CD4-positive, alpha-beta T cell (primary cell): ENCODE results near the gene DIAPH2. TPM values are rescaled to one million over a fixed set of nuclear protein-coding genes. Genes with fewer than 3 reads are reported as not detected.

Experiments
- ATAC-seq: fragments of 200-7000 bp; cut with Tn5 transposase; one replicate; pipeline ENCODE4 v1.10.0; 2022; ENCODE audit warnings: mild to moderate bottlenecking; ENCODE audit not compliant: poor library complexity
- CTCF ChIA-PET: fragments of 350-600 bp; sonication (Branson Sonifier 250); formaldehyde crosslinking; loops from one replicate; lab custom pipeline; 2021; ENCODE audit warnings: antibody characterized with exemption, inconsistent platforms; lab: Charles Lee
- POLR2A ChIA-PET: fragments of 350-600 bp; sonication (Branson Sonifier 250); formaldehyde crosslinking; loops from one replicate; lab custom pipeline; 2021; ENCODE audit warnings: antibody characterized with exemption, inconsistent platforms; lab: Charles Lee
- DNase-seq, 14 experiments: peaks; one replicate each; pipeline ENCODE4 v3.0.0-alpha.2; 2013 to 2020; ENCODE audit warnings: mixed read lengths in 2 of 14
- H3K27ac ChIP-seq, 2 donors: one replicate each; pipeline versions ENCODE4 v1.5.1 to v1.7.0; 2013; ENCODE audit warnings: low read length in 2 of 2, low read depth in 1 of 2, mild to moderate bottlenecking in 1 of 2
- H3K27me3 ChIP-seq, 2 experiments: 1 replicate in 1 of 2; 2 replicates in 1 of 2; pipeline versions ENCODE4 v1.6.1 to v1.7.0; 2013; ENCODE audit warnings: low read length in 2 of 2, control low read depth in 1 of 2, mild to moderate bottlenecking in 1 of 2, moderate library complexity in 1 of 2; ENCODE audit not compliant: insufficient read depth in 2 of 2, control insufficient read depth in 1 of 2
- H3K36me3 ChIP-seq: one replicate; pipeline ENCODE4 v1.6.1; 2013; ENCODE audit warnings: low read length, control low read depth; ENCODE audit not compliant: insufficient read depth
- H3K4me1 ChIP-seq: one replicate; pipeline ENCODE4 v1.6.1; 2013; ENCODE audit warnings: low read length, control low read depth; ENCODE audit not compliant: insufficient read depth
- H3K4me3 ChIP-seq: one replicate; pipeline ENCODE4 v1.5.1; 2013; ENCODE audit warnings: mild to moderate bottlenecking, low read length, moderate library complexity
- H3K9me3 ChIP-seq, 2 experiments: 1 replicate in 1 of 2; 2 replicates in 1 of 2; pipeline versions ENCODE4 v1.6.1 to v1.7.0; 2013; ENCODE audit warnings: low read length in 2 of 2, mild to moderate bottlenecking in 2 of 2, control low read depth in 1 of 2, moderate library complexity in 1 of 2; ENCODE audit not compliant: control insufficient read depth in 1 of 2, insufficient read depth in 1 of 2
- H3K27ac Mint-ChIP-seq: one replicate; pipeline ENCODE4 v1.8.0; 2020; ENCODE audit warnings: mixed read lengths
- H3K27me3 Mint-ChIP-seq: one replicate; pipeline ENCODE4 v1.8.0; 2021; ENCODE audit warnings: mixed read lengths
- H3K36me3 Mint-ChIP-seq: one replicate; pipeline ENCODE4 v1.8.0; 2021; ENCODE audit warnings: low read depth, mixed read lengths
- H3K4me1 Mint-ChIP-seq: one replicate; pipeline ENCODE4 v1.8.0; 2021; ENCODE audit warnings: low read depth, mixed read lengths
- H3K4me3 Mint-ChIP-seq: one replicate; pipeline ENCODE4 v1.8.0; 2020; ENCODE audit warnings: mild to moderate bottlenecking, mixed read lengths
- H3K9me3 Mint-ChIP-seq: one replicate; pipeline ENCODE4 v1.8.0; 2020; ENCODE audit warnings: mixed read lengths
- intact Hi-C, 2 experiments: fragments of 100-400 bp; cut with DNase I in 1 of 2; cut with micrococcal nuclease in 1 of 2; formaldehyde crosslinking; loops; one replicate each; pipeline versions ENCODE4 v1.15.1 to v1.9.0; 2023 to 2025; cut with DNase I, micrococcal nuclease
- total RNA-seq, 174 experiments: library from RNA in 2 of 174; stranded (reverse) in 2 of 174; gene quantifications; one replicate each; pipeline ENCODE4 v1.2.3 and lab custom pipeline; 2021 to 2026
- TF ChIP-seq, protein P1 (sequence below): fragments of 200-600 bp; IDR thresholded peaks from one replicate; pipeline ENCODE4 v1.8.0; 2022; ENCODE audit warnings: antibody characterized with exemption, mild to moderate bottlenecking

The DIAPH2 gene
- total RNA-seq, 2 experiments from 2014 or later, result 11.4 to 11.7 TPM

DNA sequence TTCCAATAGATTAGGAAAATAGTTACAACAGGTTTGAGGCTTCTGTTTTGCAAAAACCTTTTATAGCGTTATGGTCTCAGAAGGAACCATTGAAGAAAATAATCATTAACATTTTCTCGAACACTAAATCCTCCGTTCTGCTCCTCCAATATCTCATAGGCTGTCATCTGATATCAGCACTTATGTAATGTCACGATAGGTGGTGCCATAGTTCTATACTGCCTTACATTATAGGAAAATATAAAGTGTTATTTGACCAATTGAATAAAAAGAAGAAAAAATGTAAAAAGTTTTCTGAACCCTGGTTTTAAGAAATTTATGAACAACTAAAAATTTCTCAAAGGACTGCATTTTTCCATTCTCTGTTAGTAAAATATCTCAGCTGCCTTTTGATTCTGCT, 490.5 kb downstream of the DIAPH2 start:
- Mint-ChIP-seq H3K36me3 (peaks cover 9% of the 10 kb centered on the region), H3K9me3 (no peaks in the 10 kb centered on the region), H3K4me1 (no peaks in the 10 kb centered on the region), H3K27me3 (no peaks in the 10 kb centered on the region), H3K4me3 (no peak overlapping the region), H3K27ac (no peak overlapping the region)
- Histone ChIP-seq H3K4me1 (no peaks in the 10 kb centered on the region), H3K27ac (no peak overlapping the region), H3K36me3 (no peaks in the 10 kb centered on the region), H3K27me3 (no peaks in the 10 kb centered on the region), H3K9me3 (no peaks in the 10 kb centered on the region), H3K4me3 (no peak overlapping the region)
- TF ChIP-seq, protein P1, sequence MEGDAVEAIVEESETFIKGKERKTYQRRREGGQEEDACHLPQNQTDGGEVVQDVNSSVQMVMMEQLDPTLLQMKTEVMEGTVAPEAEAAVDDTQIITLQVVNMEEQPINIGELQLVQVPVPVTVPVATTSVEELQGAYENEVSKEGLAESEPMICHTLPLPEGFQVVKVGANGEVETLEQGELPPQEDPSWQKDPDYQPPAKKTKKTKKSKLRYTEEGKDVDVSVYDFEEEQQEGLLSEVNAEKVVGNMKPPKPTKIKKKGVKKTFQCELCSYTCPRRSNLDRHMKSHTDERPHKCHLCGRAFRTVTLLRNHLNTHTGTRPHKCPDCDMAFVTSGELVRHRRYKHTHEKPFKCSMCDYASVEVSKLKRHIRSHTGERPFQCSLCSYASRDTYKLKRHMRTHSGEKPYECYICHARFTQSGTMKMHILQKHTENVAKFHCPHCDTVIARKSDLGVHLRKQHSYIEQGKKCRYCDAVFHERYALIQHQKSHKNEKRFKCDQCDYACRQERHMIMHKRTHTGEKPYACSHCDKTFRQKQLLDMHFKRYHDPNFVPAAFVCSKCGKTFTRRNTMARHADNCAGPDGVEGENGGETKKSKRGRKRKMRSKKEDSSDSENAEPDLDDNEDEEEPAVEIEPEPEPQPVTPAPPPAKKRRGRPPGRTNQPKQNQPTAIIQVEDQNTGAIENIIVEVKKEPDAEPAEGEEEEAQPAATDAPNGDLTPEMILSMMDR, result no peak
- no peak for DNase-seq
- ATAC-seq, result no peak
- intact Hi-C loops, result no loop called here
- POLR2A ChIA-PET, result no interaction called here
- CTCF ChIA-PET, result interaction anchor here (0.6 to 1.1 kb wide), 2 partner anchors 12 to 770 kb away, joined by 4 to 5 read pairs; no protein-coding TSS in a partner anchor

DNA sequence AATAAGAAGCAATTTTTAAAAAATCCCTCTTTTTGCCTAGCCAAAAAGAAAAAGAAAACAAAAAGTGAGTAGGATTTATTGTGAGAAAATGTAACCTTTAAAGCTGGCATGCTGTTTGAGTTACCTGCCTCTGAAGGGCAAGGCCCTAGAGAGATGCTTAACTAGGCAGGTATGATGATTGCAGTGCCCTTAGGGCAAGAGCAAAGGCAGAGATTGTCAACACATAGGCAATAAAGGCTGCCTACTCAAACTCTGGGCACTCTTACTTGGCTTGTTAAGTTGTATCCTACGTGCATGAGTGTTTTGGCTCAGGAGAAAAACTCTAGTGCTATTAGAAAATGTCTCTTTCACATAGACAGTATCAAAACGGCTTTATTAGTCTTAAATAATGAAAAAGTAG, 505.0 kb downstream of the DIAPH2 start:
- Histone ChIP-seq H3K4me1 (no peaks in the 10 kb centered on the region), H3K36me3 (no peaks in the 10 kb centered on the region), H3K27me3 (no peaks in the 10 kb centered on the region), H3K27ac (no peak overlapping the region), H3K4me3 (no peak overlapping the region), H3K9me3 (no peaks in the 10 kb centered on the region)
- ATAC-seq, result no peak
- Mint-ChIP-seq H3K27me3 (no peaks in the 10 kb centered on the region), H3K9me3 (no peaks in the 10 kb centered on the region), H3K4me3 (no peak overlapping the region), H3K4me1 (no peaks in the 10 kb centered on the region), H3K36me3 (no peaks in the 10 kb centered on the region), H3K27ac (no peak overlapping the region)
- DNase-seq, result no peak
- intact Hi-C loops, result no loop called here
- CTCF ChIA-PET, result no interaction called here
- POLR2A ChIA-PET, result no interaction called here
- TF ChIP-seq, protein P1, result no peak

DNA sequence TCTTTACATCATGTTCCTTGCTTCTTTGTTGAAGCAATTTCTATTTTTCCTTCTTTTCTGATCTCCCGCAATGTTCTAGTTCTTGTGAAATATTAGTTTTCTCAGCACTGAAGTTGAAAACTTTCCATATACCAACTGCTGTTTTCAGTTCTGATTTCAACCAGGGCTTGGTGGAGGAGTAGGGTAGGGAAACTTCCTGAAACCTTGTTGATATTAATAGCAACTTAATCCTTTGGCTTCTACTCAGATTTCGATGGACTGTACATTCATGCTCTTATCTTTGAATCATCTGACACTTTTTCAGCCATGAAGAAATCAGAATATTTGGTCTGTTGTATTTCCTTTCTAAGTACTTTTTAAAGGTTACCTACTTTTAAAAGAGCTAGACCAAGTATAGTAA, 514.9 kb downstream of the DIAPH2 start:
- no peak overlapping the region for H3K27ac Mint-ChIP-seq
- peaks cover 0 to 10% of the 10 kb centered on the region in 2 experiments for H3K9me3 ChIP-seq
- TF ChIP-seq, protein P1, result no peak
- H3K36me3 Mint-ChIP-seq, result no peaks in the 10 kb centered on the region
- H3K4me1 ChIP-seq, result no peaks in the 10 kb centered on the region
- H3K27me3 ChIP-seq, result no peaks in the 10 kb centered on the region
- H3K9me3 Mint-ChIP-seq, result no peaks in the 10 kb centered on the region
- no peaks in the 10 kb centered on the region for H3K4me1 Mint-ChIP-seq
- CTCF ChIA-PET, result no interaction called here
- no peak overlapping the region for H3K27ac ChIP-seq
- intact Hi-C loops, result no loop called here
- DNase-seq (no peak), ATAC-seq (no peak)
- no peak overlapping the region for H3K4me3 ChIP-seq
- POLR2A ChIA-PET, result no interaction called here
- no peaks in the 10 kb centered on the region for H3K36me3 ChIP-seq
- no peaks in the 10 kb centered on the region for H3K27me3 Mint-ChIP-seq
- no peak overlapping the region for H3K4me3 Mint-ChIP-seq
